T-helper 2 cell (primary cell): ENCODE measurements around the gene ZNF483.
"Not testable (repeated sequence)": the region's sequence is repeated elsewhere in the genome, so short reads cannot be mapped to it uniquely, and the experiment has no call there.

Experiments
- DNase-seq, 5 experiments: peaks; one replicate each; pipeline versions ENCODE4 v3.0.0 to v3.0.0-alpha.2; 2012 to 2022
- total RNA-seq, 2 donors: gene quantifications; one replicate each; lab custom pipeline; 2026; lab: John Stamatoyannopoulos, UW

ZNF483 gene
- total RNA-seq = 24.6 to 37.9 reads per million in 2 donors

- peak; percentile 31 to 79 (median 65) for DNase-seq
Measured at GRCh38 chr9:111525056-111525977, at the start of gene ZNF483. TSS of gene ZNF483 (plus strand) at chr9:111525179. CDS start at chr9:111527396, 2,217 bp downstream.

GRCh38 chr9:111475195-111475594 is 49.8 kb upstream of the ZNF483 start:
- DNase-seq = no peak

- no peak for DNase-seq
Measured at GRCh38 chr9:111477677-111478076, 47.3 kb upstream of the ZNF483 start.

GRCh38 chr9:111481885-111482636 is 42.9 kb upstream of the ZNF483 start:
- DNase-seq = no peak

GRCh38 chr9:111482694-111483438 is 42.1 kb upstream of the ZNF483 start:
- DNase-seq = peak; percentile 23 to 80 (median 45)

DNA sequence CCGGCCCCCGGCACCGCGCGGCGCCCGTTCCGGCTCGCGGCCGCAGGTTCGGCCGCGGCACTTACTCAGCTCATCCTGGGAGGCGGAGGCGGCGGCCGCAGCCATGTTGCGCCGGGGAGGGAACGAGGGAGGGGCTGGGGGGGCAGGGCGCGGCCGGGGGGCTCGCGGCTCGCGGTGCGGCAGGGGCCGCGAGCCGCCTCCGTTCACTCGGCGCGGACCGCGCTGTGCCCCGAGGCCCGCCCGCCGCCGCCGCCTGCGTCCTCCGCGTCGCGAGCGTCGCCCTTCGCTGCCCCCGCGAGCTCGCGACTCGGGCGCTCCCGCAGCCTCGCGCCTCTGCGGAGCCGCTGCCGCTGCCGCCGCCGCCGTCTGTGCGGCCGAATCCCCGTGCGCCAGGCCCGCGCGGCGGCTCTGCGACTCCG is 41.5 kb upstream of the ZNF483 start:
- DNase-seq = peak; percentile 26 to 74 (median 38)

DNA sequence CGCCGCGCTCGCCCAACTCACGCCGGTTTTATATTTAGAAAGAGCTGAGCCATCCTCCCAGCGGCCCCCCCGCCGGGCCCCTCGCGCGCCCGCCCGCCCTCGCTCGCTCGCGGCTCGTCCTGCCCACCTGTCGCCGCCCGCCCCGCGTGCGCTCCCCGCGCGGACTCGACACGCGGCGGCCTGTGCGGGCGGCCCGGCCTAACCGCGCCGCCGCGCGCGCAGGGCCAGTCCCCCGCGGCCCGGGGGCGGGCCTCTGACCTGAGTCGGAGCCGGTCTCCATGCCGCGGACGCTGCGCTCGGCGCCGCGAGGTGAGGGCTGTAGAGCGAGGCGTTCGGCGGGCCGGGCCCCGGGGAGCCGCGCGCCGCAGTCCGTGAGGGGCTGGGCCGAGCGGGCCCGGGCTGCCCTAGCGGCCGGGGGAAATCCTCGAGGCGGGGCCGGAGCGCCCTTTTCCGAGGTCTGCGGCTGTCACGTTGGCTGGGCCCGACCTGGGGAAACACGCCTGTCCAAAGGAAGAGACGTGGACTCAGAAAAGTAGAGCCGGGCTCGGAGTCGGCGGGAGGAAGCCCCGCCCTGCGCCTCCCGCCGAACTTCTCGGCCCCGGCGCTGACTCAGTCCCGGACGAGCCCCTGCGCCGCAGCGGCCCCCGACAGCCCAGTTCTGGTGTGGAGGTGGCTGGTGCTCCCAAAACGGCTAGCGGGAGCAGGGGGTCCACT is 41.0 kb upstream of the ZNF483 start, which contains the start of gene ECPAS:
Gene ECPAS (minus strand): TSS at position 526 of the 714 bp plus-strand sequence. CDS start 11,465 bp downstream, outside the sequence.
- peak; percentile 34 to 83 (median 56) for DNase-seq

DNA sequence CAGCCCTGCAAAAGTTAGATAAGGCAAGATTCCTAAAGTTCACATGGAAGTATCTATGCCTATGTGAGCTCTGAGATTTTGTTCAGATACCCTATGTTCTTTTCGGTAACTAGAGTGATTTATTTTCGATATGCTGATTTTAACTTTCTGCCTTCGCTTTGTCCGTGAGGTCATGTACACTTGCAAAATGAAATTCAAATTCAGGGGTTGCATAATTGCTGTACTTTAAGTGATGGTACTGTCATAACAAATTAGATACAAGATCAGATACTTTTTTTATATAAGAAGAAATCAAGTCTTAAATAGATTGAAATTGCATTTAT is 40.4 kb upstream of the ZNF483 start:
- no peak for DNase-seq

GRCh38 chr9:111497196-111497595 is 27.8 kb upstream of the ZNF483 start:
- not testable (repeated sequence) for DNase-seq

- no peak for DNase-seq
Measured at GRCh38 chr9:111501005-111501562, 23.9 kb upstream of the ZNF483 start.

DNA sequence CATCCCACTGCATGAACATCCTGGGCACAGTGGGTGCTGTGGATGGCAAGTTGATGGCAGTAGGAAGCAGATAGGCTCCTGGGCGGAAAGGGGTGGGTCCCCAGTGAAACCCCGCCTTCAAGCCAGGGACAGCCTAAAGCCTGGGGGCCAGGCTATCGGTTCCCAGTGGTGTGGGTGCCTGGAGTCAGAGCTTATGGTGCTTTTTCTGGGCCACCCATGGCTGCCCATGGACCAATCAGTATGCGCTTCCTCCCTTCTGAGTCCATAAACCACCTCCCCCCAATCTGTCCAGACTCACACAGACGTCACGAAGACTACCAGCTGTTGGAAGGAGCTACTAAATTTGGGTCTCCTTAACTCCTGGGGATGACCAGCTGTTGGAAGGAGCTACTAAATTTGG is 23.3 kb upstream of the ZNF483 start:
- no peak for DNase-seq

DNA sequence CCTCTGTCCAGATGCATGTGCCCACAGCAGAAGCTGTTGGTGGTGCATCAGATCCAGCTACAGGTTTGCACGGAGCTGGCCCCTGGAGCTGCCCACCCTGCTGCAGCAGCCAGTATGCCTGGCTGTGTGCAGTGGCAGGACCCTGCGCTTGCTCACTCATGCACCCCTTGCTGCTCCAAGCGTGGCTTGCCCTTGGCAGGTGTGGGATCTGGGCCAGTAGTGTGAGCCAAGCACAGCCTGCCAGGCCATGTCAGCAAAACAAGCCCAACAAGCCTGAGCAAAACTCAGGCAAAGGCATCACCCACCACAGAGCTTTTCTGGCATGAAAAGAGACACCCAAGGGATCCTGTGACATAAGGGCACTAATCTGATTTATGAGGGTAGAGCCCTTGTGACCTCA is 22.5 kb upstream of the ZNF483 start:
- DNase-seq = no peak

DNA sequence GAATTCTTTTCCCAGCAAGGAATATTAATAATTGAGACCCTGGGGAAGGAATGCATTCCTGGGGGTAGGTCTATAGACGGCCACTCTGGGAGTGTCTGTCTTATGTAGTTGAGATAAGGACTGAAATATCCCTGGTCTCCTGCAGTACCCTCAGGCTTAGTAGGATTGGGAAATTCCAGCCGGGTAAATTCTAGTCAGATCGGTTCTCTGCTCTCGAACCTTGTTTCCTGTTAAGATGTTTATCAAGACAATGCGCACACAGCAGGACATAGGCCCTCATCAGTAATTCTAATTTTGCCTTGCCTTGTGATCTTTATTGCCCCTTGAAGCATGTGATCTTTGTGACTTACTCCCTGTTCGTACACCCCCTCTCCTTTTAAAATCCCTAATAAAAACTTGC is 13.4 kb upstream of the ZNF483 start:
- DNase-seq = not testable (repeated sequence)

DNA sequence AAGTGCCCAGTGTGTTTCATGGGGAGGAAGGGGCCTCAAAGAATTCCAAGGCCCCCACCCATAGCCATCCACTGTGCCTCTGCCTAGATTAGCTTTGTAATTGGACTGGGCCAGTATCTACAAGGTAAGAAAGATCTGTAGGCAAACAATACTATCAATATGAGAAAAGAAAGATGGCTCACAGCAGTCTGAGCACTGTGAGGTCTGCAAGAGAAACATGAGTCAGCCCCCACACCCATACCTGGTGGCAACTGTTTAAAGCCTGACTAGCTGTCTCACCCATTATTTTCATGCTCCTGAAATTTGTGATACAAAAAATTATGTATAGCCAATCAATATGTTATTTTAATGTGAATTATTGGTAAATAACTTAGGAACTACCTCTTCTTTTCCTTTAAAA is 10.0 kb upstream of the ZNF483 start:
- DNase-seq = no peak

GRCh38 chr9:111516061-111516465 is 8.9 kb upstream of the ZNF483 start:
- peak in 1 of 5 experiments; percentile 27 for DNase-seq

DNA sequence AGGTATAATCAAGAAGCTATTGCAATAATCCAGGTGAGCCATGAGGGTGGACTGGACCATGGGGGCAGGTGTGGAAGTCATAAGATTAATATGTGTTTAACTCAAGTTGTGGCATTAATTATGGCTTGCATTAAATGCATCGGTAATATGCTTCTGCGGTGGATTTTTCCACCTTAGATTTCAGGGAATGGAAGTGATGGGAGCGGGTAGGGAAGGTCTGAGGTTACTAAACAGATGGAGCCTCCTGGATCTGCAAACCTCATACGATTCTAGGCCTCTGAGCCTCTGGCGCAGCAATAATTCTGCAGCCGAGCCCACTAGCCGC is 286 bp upstream of the ZNF483 start:
- no peak for DNase-seq

DNA sequence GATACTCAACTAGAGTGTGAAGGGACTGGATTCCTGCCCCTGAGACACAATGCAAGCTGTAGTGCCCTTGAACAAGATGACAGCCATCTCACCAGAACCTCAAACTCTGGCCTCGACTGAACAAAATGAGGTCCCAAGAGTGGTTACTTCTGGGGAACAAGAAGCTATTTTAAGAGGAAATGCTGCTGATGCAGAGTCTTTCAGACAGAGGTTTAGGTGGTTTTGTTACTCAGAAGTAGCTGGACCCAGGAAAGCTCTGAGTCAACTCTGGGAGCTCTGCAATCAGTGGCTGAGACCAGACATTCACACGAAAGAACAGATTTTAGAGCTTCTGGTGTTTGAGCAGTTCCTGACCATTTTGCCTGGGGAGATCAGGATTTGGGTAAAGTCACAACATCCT is 2.4 kb downstream of the ZNF483 start:
- DNase-seq = peak in 1 of 5 experiments; percentile 78

GRCh38 chr9:111529787-111530186 is 4.8 kb downstream of the ZNF483 start:
- DNase-seq = no peak

DNA sequence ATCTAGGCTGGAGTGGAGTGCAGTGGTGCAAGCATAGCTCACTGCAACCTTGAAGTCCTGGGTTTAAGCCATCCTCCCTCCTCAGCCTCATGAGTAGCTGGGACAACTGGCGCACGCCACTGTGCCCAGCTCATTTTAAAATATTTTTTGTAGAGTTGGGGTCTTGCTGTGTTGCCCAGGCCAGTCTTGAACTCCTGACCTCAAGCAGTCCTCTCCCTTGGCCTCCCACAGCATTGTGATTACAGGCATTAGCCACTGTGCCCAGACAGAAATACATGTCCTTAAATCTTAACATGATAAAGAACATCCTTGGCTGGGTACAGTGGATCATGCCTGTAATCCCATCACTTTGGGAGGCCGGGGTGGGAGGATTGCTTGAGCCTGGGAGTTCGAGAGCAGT is 6.7 kb downstream of the ZNF483 start:
- DNase-seq = no peak

- no peak for DNase-seq
Measured at GRCh38 chr9:111533099-111533790, 8.3 kb downstream of the ZNF483 start.
